Activated T-cell treated with anti-CD3 and anti-CD28 coated beads, Interleukin-2, amount 50 U/mL, for 4 hours (primary cell): ENCODE data around the gene HELQ. TPM values are rescaled to one million over a fixed set of nuclear protein-coding genes. Genes with fewer than 3 reads are reported as not detected.
A peak's percentile ranks its signal among the peaks of the same experiment; 100 is the strongest.
"Not testable (repeated sequence)": the region's sequence is repeated elsewhere in the genome, so short reads cannot be mapped to it uniquely, and the experiment has no call there.

Source experiments
- ATAC-seq, 2 donors: fragments of 200-7000 bp; cut with Tn5 transposase; one replicate each; pipeline ENCODE4 v1.10.0; 2021
- DNase-seq: peaks from one replicate; pipeline ENCODE4 v3.0.0-alpha.2; 2020
- H3K27me3 Mint-ChIP-seq: one replicate; pipeline ENCODE4 v1.8.0; 2021; ENCODE audit warnings: low read depth, mixed read lengths
- H3K36me3 Mint-ChIP-seq: one replicate; pipeline ENCODE4 v1.8.0; 2022; ENCODE audit warnings: mixed read lengths; ENCODE audit not compliant: insufficient read depth
- H3K4me1 Mint-ChIP-seq: one replicate; pipeline ENCODE4 v1.8.0; 2021; ENCODE audit warnings: low read depth, mixed read lengths
- H3K4me3 Mint-ChIP-seq: one replicate; pipeline ENCODE4 v1.8.0; 2021; ENCODE audit warnings: mild to moderate bottlenecking, moderate library complexity, mixed read lengths
- H3K9me3 Mint-ChIP-seq: one replicate; pipeline ENCODE4 v1.8.0; 2021; ENCODE audit warnings: mixed read lengths
- total RNA-seq, 3 donors: library from RNA; stranded (reverse); gene quantifications; one replicate each; pipeline ENCODE4 v1.2.1, GENCODE V29; 2021

Gene HELQ, protein sequence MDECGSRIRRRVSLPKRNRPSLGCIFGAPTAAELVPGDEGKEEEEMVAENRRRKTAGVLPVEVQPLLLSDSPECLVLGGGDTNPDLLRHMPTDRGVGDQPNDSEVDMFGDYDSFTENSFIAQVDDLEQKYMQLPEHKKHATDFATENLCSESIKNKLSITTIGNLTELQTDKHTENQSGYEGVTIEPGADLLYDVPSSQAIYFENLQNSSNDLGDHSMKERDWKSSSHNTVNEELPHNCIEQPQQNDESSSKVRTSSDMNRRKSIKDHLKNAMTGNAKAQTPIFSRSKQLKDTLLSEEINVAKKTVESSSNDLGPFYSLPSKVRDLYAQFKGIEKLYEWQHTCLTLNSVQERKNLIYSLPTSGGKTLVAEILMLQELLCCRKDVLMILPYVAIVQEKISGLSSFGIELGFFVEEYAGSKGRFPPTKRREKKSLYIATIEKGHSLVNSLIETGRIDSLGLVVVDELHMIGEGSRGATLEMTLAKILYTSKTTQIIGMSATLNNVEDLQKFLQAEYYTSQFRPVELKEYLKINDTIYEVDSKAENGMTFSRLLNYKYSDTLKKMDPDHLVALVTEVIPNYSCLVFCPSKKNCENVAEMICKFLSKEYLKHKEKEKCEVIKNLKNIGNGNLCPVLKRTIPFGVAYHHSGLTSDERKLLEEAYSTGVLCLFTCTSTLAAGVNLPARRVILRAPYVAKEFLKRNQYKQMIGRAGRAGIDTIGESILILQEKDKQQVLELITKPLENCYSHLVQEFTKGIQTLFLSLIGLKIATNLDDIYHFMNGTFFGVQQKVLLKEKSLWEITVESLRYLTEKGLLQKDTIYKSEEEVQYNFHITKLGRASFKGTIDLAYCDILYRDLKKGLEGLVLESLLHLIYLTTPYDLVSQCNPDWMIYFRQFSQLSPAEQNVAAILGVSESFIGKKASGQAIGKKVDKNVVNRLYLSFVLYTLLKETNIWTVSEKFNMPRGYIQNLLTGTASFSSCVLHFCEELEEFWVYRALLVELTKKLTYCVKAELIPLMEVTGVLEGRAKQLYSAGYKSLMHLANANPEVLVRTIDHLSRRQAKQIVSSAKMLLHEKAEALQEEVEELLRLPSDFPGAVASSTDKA
- 10 to 100 TPM; 13.5 to 14.2 (median 13.7) TPM for total RNA-seq

DNA sequence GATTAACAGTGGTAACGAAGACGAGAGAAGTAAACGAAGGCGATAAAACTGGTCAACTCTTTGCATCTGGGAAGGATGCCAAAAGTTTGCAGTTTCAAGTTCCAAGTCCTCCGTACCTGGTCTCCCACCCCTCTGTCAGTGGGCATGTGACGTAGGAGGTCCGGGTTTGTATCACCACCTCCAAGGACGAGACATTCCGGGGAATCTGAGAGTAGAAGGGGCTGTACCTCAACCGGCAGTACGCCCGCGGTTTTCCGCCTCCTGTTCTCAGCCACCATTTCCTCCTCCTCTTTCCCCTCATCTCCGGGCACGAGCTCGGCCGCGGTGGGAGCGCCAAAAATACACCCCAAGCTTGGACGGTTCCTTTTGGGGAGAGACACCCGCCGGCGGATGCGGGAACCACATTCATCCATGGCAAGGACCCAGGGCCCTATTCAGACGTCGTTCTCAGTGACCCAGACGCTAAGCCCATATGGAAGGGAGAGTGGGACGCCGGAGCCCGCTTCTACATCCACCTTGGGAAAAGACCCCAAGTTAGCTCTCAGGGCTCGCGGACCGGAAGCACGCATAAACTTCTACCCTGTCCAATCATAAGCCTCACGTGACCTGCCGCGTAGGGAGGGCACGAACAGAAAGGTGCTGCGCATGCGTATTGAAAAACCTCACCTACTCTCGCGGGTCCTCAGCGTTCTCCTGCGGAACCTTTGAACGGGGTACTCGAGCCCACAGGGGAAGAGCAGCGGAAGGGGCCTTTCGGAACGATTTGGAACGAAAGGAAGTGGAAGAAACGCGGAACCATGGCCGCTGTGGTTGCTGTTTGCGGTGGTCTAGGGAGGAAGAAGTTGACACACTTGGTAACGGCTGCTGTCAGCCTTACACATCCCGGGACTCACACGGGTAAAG is at the start of gene HELQ, which contains the start of gene MRPS18C:
Gene HELQ, minus strand, starts transcription at position 543 of the 903 bp plus-strand sequence. Its CDS starts 130 bp downstream, at position 413.
Gene MRPS18C, plus strand, starts transcription at position 778 of the 903 bp plus-strand sequence. Its CDS starts 20 bp downstream, at position 798.
- peak; percentile 89 to 91 for ATAC-seq
- H3K36me3 Mint-ChIP-seq, result peaks cover 43% of the 10 kb centered on the region

GRCh38 chr4:83504996-83505395 is 49.4 kb upstream of the HELQ start:
- ATAC-seq, result no peak
- Mint-ChIP-seq H3K9me3 (no peaks in the 10 kb centered on the region), H3K4me3 (no peak overlapping the region), H3K4me1 (peaks cover 10% of the 10 kb centered on the region), H3K27me3 (no peaks in the 10 kb centered on the region), H3K36me3 (no peaks in the 10 kb centered on the region)
- no peak for DNase-seq

More for the DNA sequence above, at the start of gene HELQ, which contains the start of gene MRPS18C:
- Mint-ChIP-seq H3K27me3 (no peaks in the 10 kb centered on the region), H3K9me3 (no peaks in the 10 kb centered on the region), H3K4me3 (peak within 1 kb of the TSS; percentile 100), H3K4me1 (peaks cover 47% of the 10 kb centered on the region)
- DNase-seq, result peak; percentile 90

- DNase-seq, result no peak
- peaks cover 10% of the 10 kb centered on the region for H3K4me1 Mint-ChIP-seq
- H3K9me3 Mint-ChIP-seq, result no peaks in the 10 kb centered on the region
- H3K36me3 Mint-ChIP-seq, result no peaks in the 10 kb centered on the region
- H3K27me3 Mint-ChIP-seq, result no peaks in the 10 kb centered on the region
- ATAC-seq, result no peak
- H3K4me3 Mint-ChIP-seq, result no peak overlapping the region
Observed at GRCh38 chr4:83504503-83504902, 48.9 kb upstream of the HELQ start.

- ATAC-seq (peak in 1 of 2 donors; percentile 51), DNase-seq (no peak)
- no peaks in the 10 kb centered on the region for H3K36me3 Mint-ChIP-seq
- no peak overlapping the region for H3K4me3 Mint-ChIP-seq
- H3K4me1 Mint-ChIP-seq, result peaks cover 10% of the 10 kb centered on the region
- H3K9me3 Mint-ChIP-seq, result no peaks in the 10 kb centered on the region
- no peaks in the 10 kb centered on the region for H3K27me3 Mint-ChIP-seq
Observed at GRCh38 chr4:83503974-83504373, 48.4 kb upstream of the HELQ start.

DNA sequence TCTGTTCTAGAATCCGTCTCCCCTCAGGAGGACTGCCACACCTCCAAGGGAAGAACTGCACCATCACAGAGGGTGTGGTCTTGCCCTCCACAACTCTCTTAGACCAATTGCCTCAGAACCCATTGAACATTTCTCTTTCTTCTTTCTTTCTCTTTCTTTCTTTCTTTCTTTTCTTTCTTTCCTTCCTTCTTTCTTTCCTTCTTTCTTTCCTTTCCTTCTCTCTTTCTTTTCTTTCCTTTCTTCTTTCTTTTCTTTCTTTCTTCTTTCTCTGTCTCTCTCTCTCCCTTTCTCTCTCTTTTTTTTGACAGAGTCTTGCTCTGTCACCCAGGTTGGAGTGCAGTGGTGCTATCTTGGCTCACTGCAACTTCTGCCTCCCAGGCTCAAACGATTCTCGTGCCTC is 46.0 kb upstream of the HELQ start:
- not testable (repeated sequence) for H3K27me3 Mint-ChIP-seq, H3K9me3 Mint-ChIP-seq, ATAC-seq, H3K4me1 Mint-ChIP-seq, DNase-seq, H3K4me3 Mint-ChIP-seq, H3K36me3 Mint-ChIP-seq

GRCh38 chr4:83498187-83498586 is 42.6 kb upstream of the HELQ start:
- ATAC-seq (no peak), DNase-seq (no peak)
- Mint-ChIP-seq H3K4me3 (no peak overlapping the region), H3K4me1 (no peaks in the 10 kb centered on the region), H3K9me3 (no peaks in the 10 kb centered on the region), H3K36me3 (no peaks in the 10 kb centered on the region), H3K27me3 (no peaks in the 10 kb centered on the region)

DNA sequence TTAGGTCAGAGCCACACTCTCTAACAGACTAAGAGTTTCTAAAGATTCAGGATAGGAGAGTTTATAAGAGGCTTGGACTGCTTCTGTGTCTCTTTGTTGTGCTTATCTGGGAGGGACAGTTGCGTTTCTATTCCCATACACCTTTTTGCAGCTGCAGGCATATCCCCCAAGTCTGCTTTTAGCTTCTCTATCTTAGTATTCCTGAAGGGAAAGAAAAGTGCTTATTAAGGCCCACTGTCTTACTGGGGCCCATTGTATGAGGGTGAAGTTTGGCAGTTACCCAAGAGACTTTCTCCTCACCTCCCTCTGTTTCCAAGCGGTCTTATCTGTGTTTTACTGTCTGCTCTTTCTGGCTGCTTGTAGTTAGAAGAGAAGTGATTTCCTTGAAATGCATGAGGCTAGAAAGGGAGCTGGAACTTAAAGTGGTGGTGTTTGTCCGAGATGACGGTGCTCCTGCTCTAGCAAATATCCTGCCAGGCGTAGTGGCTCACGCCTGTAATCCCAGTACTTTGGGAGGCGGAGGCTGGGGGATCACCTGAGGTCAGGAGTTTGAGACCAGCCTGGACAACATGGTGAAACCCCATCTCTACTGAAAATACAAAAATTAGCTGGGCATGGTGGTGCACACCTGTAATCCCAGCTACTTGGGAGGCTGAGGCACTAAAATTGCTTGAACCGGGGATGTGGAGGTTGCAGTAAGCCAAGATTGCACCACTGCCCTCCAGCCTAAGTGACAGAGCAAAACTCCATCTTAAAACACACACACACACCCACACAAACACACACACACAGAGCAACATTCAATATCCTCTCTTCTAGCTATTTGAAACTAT is 40.7 kb upstream of the HELQ start:
- H3K4me3 Mint-ChIP-seq, H3K9me3 Mint-ChIP-seq, H3K4me1 Mint-ChIP-seq, ATAC-seq, H3K27me3 Mint-ChIP-seq, H3K36me3 Mint-ChIP-seq, DNase-seq: not testable (repeated sequence)

DNA sequence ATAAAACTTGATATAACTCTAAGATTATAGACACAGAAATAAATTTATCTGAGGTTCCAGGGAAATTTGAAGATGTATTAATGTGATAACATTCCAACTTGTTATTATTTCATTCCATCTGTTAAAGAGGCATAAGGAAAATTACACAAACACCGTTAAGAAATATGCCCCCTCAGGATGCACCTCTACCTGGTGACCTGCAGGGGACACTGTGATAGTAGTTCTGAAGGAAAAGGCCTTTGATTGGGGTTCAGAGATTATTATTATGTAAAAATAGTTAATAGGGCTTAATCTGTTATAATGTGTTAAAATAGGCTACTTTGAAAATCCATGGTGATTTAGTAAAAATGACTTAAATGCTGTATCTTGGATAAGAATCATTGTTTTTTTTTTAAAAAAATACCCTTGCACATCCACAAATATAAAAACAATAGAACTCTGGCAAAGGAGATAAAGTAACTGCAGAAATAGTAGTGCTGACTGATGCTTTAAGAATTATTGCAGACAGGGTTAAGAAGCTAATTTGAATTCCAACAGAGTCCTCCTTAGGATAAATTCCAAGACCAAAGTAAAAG is 35.3 kb upstream of the HELQ start:
- peak in 1 of 2 donors; percentile 38 for ATAC-seq
- no peak for DNase-seq
- H3K4me3 Mint-ChIP-seq, result no peak overlapping the region

DNA sequence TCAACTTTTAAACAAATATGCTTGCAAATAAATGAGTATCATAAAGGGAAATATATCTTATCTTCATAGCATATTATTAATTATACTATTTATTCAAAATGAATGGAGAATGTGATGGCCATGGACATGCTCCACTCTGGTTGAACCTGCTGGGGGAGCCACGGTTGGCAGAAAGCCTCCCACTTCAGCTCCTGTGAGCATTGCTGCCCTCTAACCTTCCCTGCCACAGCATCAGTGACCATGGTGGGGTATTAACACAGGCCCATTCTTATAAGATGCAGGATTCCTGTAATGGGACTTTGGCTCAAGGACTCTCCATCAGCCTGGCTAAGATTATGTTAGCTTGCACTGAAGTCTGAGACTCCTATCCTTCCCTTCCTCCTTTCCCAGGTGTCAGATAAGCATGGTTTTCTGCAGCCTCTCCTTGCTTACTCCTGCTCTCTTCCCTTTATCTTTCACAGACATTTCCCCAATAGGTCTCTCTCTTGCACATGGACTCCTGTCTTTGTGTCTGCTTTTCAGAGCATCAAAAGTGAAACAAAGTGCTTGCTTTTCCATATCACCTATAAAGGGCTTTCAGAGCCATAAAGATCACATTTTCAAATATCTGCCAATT is 34.2 kb upstream of the HELQ start:
- DNase-seq, result no peak
- no peak for ATAC-seq
- Mint-ChIP-seq H3K4me3 (no peak overlapping the region), H3K4me1 (peaks cover 6% of the 10 kb centered on the region), H3K27me3 (no peaks in the 10 kb centered on the region), H3K9me3 (no peaks in the 10 kb centered on the region), H3K36me3 (no peaks in the 10 kb centered on the region)

More for the DNA sequence above, 35.3 kb upstream of the HELQ start:
- Mint-ChIP-seq H3K4me1 (peaks cover 4% of the 10 kb centered on the region), H3K9me3 (no peaks in the 10 kb centered on the region), H3K36me3 (no peaks in the 10 kb centered on the region), H3K27me3 (no peaks in the 10 kb centered on the region)

DNA sequence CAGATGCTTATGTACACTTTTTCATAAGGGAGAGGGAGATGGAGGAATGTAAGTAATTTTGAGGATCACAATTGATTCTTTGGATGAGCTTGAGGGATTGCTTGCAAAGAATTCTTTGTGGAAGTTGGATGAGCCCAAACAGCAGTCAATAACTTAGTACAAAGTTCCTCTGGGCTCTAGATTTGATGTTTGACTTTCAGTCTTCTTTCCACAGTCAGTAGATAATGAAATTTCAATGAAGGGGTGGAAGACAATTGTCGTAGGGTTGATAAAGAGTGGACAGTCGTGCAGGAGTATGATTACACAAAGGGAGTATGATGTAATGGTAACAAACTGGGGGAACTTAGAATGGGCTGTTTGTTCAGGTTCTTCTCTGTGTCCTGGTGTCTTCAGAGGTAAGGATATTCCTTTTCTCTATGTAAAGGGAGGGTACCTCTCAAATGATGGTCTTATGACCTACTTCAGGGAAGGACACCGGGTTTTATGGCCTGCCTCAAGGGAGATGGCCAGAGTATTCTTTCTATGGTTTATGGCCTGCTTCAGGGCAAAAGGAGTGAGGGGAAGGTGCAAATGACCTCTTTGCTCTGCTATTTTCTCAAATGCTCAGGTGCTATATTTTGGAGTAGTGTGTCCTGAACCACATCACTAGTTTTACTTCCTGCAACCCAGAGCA is 31.0 kb upstream of the HELQ start:
- Mint-ChIP-seq H3K27me3 (no peaks in the 10 kb centered on the region), H3K4me1 (peaks cover 18% of the 10 kb centered on the region), H3K36me3 (no peaks in the 10 kb centered on the region), H3K9me3 (no peaks in the 10 kb centered on the region), H3K4me3 (no peak overlapping the region)
- no peak for DNase-seq
- no peak for ATAC-seq

- DNase-seq (peak; percentile 92), ATAC-seq (peak; percentile 92 to 94)
- Mint-ChIP-seq H3K36me3 (peaks cover 3% of the 10 kb centered on the region), H3K27me3 (no peaks in the 10 kb centered on the region), H3K9me3 (no peaks in the 10 kb centered on the region), H3K4me3 (peak within 1 kb of the TSS; percentile 95), H3K4me1 (peaks cover 18% of the 10 kb centered on the region)
Observed at GRCh38 chr4:83484500-83485461, 29.2 kb upstream of the HELQ start, which contains the start of gene ABRAXAS1. Gene ABRAXAS1 (minus strand): TSS chr4:83485100. CDS start chr4:83485072, 28 bp downstream.
